ENCODE results near the gene ACTA1.

DNA sequence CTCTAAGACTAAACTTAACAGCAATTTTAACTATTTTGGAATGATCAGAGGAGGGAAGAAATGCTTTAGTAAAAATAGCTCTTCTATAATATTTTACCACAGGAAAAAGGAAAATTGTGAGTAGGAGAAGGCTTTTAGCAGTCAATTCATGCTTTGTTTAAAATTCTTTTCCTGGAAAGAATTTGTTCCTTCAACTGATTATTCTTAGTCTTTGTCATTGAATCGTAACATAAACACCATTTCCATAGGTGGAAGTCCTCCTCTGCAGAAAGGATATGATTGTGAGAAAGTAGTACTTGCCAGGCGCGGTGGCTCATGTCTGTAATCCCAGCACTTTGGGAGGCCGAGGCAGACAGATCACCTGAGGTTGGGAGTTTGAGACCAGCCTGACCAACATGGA is 11.9 kb upstream of the ACTA1 start:
- TF ChIP-seq EZH2 (IDR thresholded peaks at IDR 0.05; ENCODE audit: borderline replicate concordance, insufficient read depth, low read length, poor library complexity, severe bottlenecking): no peak
- TF ChIP-seq, protein P1, sequence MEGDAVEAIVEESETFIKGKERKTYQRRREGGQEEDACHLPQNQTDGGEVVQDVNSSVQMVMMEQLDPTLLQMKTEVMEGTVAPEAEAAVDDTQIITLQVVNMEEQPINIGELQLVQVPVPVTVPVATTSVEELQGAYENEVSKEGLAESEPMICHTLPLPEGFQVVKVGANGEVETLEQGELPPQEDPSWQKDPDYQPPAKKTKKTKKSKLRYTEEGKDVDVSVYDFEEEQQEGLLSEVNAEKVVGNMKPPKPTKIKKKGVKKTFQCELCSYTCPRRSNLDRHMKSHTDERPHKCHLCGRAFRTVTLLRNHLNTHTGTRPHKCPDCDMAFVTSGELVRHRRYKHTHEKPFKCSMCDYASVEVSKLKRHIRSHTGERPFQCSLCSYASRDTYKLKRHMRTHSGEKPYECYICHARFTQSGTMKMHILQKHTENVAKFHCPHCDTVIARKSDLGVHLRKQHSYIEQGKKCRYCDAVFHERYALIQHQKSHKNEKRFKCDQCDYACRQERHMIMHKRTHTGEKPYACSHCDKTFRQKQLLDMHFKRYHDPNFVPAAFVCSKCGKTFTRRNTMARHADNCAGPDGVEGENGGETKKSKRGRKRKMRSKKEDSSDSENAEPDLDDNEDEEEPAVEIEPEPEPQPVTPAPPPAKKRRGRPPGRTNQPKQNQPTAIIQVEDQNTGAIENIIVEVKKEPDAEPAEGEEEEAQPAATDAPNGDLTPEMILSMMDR (IDR thresholded peaks at IDR 0.05; ENCODE audit: poor library complexity, severe bottlenecking): no peak
- TF ChIP-seq TAF1 (IDR thresholded peaks at IDR 0.05; ENCODE audit: low read depth): no peak
- TF ChIP-seq, protein P2, sequence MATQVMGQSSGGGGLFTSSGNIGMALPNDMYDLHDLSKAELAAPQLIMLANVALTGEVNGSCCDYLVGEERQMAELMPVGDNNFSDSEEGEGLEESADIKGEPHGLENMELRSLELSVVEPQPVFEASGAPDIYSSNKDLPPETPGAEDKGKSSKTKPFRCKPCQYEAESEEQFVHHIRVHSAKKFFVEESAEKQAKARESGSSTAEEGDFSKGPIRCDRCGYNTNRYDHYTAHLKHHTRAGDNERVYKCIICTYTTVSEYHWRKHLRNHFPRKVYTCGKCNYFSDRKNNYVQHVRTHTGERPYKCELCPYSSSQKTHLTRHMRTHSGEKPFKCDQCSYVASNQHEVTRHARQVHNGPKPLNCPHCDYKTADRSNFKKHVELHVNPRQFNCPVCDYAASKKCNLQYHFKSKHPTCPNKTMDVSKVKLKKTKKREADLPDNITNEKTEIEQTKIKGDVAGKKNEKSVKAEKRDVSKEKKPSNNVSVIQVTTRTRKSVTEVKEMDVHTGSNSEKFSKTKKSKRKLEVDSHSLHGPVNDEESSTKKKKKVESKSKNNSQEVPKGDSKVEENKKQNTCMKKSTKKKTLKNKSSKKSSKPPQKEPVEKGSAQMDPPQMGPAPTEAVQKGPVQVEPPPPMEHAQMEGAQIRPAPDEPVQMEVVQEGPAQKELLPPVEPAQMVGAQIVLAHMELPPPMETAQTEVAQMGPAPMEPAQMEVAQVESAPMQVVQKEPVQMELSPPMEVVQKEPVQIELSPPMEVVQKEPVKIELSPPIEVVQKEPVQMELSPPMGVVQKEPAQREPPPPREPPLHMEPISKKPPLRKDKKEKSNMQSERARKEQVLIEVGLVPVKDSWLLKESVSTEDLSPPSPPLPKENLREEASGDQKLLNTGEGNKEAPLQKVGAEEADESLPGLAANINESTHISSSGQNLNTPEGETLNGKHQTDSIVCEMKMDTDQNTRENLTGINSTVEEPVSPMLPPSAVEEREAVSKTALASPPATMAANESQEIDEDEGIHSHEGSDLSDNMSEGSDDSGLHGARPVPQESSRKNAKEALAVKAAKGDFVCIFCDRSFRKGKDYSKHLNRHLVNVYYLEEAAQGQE (IDR thresholded peaks at IDR 0.05; ENCODE audit: borderline replicate concordance): no peak
- TF ChIP-seq EP300 (conservative IDR thresholded peaks at IDR 0.05; ENCODE audit: poor library complexity, severe bottlenecking): no peak
- no peak for TF ChIP-seq MXI1 (conservative IDR thresholded peaks at IDR 0.05; ENCODE audit: poor library complexity, severe bottlenecking)
- no peak for TF ChIP-seq POLR2AphosphoS5 (IDR thresholded peaks at IDR 0.05)
- TF ChIP-seq RAD21 (conservative IDR thresholded peaks at IDR 0.05): no peak

All from neural cell (in vitro differentiated cells).